HEK293 (cell line): ENCODE measurements around the gene CDK17.
"Not testable (repeated sequence)": the region's sequence is repeated elsewhere in the genome, so short reads cannot be mapped to it uniquely, and the experiment has no call there.

Experiments
- CTCF ChIA-PET: fragments of 350-600 bp; formaldehyde crosslinking; extraction: SDS; loops from one replicate; lab custom pipeline; 2021; ENCODE audit warnings: antibody characterized with exemption; lab: Yijun Ruan, JAX
- POLR2A ChIA-PET: fragments of 300-600 bp; formaldehyde crosslinking; extraction: SDS; loops from one replicate; lab custom pipeline; 2020; ENCODE audit warnings: antibody characterized with exemption, inconsistent platforms; lab: Yijun Ruan, JAX
- H3K27ac ChIP-seq: fragments of 200-500 bp; sonication (Bioruptor generic); 2 replicates; pipeline ENCODE4 v1.5.1; 2014; ENCODE audit warnings: low read depth, low read length, control low read depth, inconsistent platforms; ENCODE audit errors: extremely low read depth
- H3K36me3 ChIP-seq, 2 experiments: fragments of 200-500 bp in 1 of 2; sonication (Bioruptor generic) in 1 of 2; 1 replicate in 1 of 2; 2 replicates in 1 of 2; pipeline ENCODE4 v1.5.1; 2014 to 2017; ENCODE audit warnings: inconsistent platforms in 2 of 2, low read length in 2 of 2; ENCODE audit not compliant: control insufficient read depth in 2 of 2, insufficient read depth in 1 of 2
- H3K4me1 ChIP-seq: fragments of 200-500 bp; sonication (Bioruptor generic); 2 replicates; pipeline ENCODE4 v1.5.1; 2014; ENCODE audit warnings: mild to moderate bottlenecking, low read length, inconsistent platforms; ENCODE audit not compliant: control insufficient read depth, insufficient read depth
- H3K4me3 ChIP-seq: 2 replicates; pipeline ENCODE4 v1.5.1; 2011; ENCODE audit warnings: low read depth, mild to moderate bottlenecking, control low read depth, low read length, moderate library complexity
- H3K9me3 ChIP-seq: fragments of 200-500 bp; sonication (Bioruptor generic); 2 replicates; pipeline ENCODE4 v1.5.1; 2014; ENCODE audit warnings: low read depth, low read length, inconsistent platforms; ENCODE audit not compliant: control insufficient read depth, insufficient read depth
- KLF1 ChIP-seq: fragments of 450-650 bp; formaldehyde crosslinking; IDR thresholded peaks from 2 replicates; pipeline ENCODE4 v1.5.1; 2016; ENCODE audit warnings: missing biosample characterization, missing genetic modification characterization
- PBX3 ChIP-seq: sonication (generic); formaldehyde crosslinking; IDR thresholded peaks from 2 replicates; pipeline ENCODE4 v1.8.1; 2022; ENCODE audit warnings: mild to moderate bottlenecking, moderate library complexity, missing genetic modification reagents
- SETDB1 ChIP-seq: IDR thresholded peaks from one replicate; pipeline ENCODE4 v1.6.1; 2017; ENCODE audit warnings: mild to moderate bottlenecking, low read length, moderate library complexity, mixed read lengths; ENCODE audit not compliant: insufficient read length
- YY1 ChIP-seq: fragments of 450-650 bp; formaldehyde crosslinking; IDR thresholded peaks from 2 replicates; pipeline ENCODE4 v1.5.1; 2018; ENCODE audit warnings: missing biosample characterization, missing genetic modification characterization
- ZBTB49 ChIP-seq: fragments of 450-650 bp; formaldehyde crosslinking; IDR thresholded peaks from 2 replicates; pipeline ENCODE4 v1.5.1; 2016; ENCODE audit warnings: missing biosample characterization, missing genetic modification characterization, low read depth
- ZNF184 ChIP-seq: fragments of 450-650 bp; IDR thresholded peaks from 2 replicates; pipeline ENCODE4 v1.5.1; 2018; ENCODE audit warnings: missing biosample characterization, mild to moderate bottlenecking, missing genetic modification characterization
- ZNF426 ChIP-seq: fragments of 450-650 bp; formaldehyde crosslinking; IDR thresholded peaks from 2 replicates; pipeline ENCODE4 v1.5.1; 2017; ENCODE audit warnings: missing biosample characterization, missing genetic modification characterization, mild to moderate bottlenecking, inconsistent platforms, moderate library complexity
- ZNF555 ChIP-seq: fragments of 450-650 bp; formaldehyde crosslinking; conservative IDR thresholded peaks from 2 replicates; pipeline ENCODE4 v1.5.1; 2017; ENCODE audit warnings: missing biosample characterization, mild to moderate bottlenecking, missing genetic modification characterization, inconsistent platforms
- ZNF558 ChIP-seq: fragments of 450-650 bp; formaldehyde crosslinking; IDR thresholded peaks from 2 replicates; pipeline ENCODE4 v1.5.1; 2016; ENCODE audit warnings: missing biosample characterization, missing genetic modification characterization
- ZNF677 ChIP-seq: fragments of 450-650 bp; IDR thresholded peaks from 2 replicates; pipeline ENCODE4 v1.5.0; 2018; ENCODE audit warnings: missing biosample characterization, mild to moderate bottlenecking, missing genetic modification characterization, moderate library complexity
- ZSCAN16 ChIP-seq: fragments of 450-650 bp; formaldehyde crosslinking; IDR thresholded peaks from 2 replicates; pipeline ENCODE4 v1.5.1; 2016; ENCODE audit warnings: missing biosample characterization, missing genetic modification characterization
- TF ChIP-seq, protein P1 (sequence below): fragments of 450-650 bp; formaldehyde crosslinking; IDR thresholded peaks from 2 replicates; pipeline ENCODE4 v1.5.1; 2016; ENCODE audit warnings: missing biosample characterization, missing genetic modification characterization
- TF ChIP-seq, protein P2 (sequence below): fragments of 450-650 bp; formaldehyde crosslinking; IDR thresholded peaks from 2 replicates; pipeline ENCODE4 v1.5.1; 2016; ENCODE audit warnings: missing biosample characterization, missing genetic modification characterization

CDK17 gene

DNA sequence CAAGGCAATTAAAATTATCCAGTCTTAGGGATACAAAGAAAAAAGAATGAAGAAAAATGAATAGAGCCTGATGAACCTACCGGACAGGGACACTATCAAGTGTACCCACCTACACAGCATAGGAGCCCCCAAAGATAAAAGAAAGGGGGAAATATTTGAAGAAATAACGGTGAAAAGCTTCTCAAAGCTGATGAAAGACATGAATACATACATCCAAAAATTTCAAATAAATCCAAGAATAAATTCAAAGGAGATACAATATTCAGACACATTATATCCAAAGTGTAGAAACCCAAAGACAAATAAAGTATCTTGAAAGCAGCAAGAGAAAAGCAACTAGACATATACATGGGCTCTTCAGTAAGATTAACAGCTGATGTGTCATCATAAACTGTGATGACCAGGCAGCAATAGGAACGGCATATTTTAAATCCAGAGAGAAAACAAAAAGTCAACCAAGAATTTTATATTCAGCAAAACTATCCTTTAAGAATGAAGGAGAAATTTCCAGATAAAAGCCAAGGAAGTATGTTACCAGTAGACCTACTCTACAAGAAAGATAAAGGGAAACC lies 56.0 kb downstream of the CDK17 start:
- no peak for TF ChIP-seq KLF1 (tag by site-specific recombination)
- peak; percentile 86 for TF ChIP-seq SETDB1
- no peak for TF ChIP-seq PBX3 (CRISPR knock-in tag)
- TF ChIP-seq ZNF677 (tag by site-specific recombination) = no peak
- TF ChIP-seq ZBTB49 (tag by site-specific recombination) = no peak
- TF ChIP-seq ZNF558 (tag by site-specific recombination) = peak; percentile 99
- TF ChIP-seq, protein P1, sequence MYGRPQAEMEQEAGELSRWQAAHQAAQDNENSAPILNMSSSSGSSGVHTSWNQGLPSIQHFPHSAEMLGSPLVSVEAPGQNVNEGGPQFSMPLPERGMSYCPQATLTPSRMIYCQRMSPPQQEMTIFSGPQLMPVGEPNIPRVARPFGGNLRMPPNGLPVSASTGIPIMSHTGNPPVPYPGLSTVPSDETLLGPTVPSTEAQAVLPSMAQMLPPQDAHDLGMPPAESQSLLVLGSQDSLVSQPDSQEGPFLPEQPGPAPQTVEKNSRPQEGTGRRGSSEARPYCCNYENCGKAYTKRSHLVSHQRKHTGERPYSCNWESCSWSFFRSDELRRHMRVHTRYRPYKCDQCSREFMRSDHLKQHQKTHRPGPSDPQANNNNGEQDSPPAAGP = no peak
- Histone ChIP-seq H3K4me1 (no peaks in the 10 kb centered on the region), H3K9me3 (no peaks in the 10 kb centered on the region), H3K27ac (no peak overlapping the region), H3K36me3 (peaks cover 0 to 3% of the 10 kb centered on the region in 2 experiments; a peak in 1 of 3 replicates), H3K4me3 (no peak overlapping the region)
- ChIA-PET CTCF (interaction anchor here (0.6 to 0.7 kb wide), 2 partner anchors 9 to 55 kb away, joined by 3 read pairs; no protein-coding TSS in a partner anchor), POLR2A (no interaction called here)

GRCh38 chr12:96343347-96343954 lies 56.8 kb downstream of the CDK17 start:
- Histone ChIP-seq H3K4me3 (no peak overlapping the region), H3K27ac (no peak overlapping the region), H3K36me3 (peaks cover 0 to 3% of the 10 kb centered on the region in 2 experiments; a peak in 1 of 3 replicates)
- CTCF ChIA-PET = interaction anchor here (0.7 kb wide), 2 partner anchors 10 to 169 kb away, joined by 3 read pairs; no protein-coding TSS in a partner anchor
- TF ChIP-seq ZNF426 (tag by site-specific recombination) (no peak), SETDB1 (no peak), ZSCAN16 (no peak), ZNF555 (tag by site-specific recombination) (no peak), YY1 (tag by site-specific recombination) (no peak), ZNF184 (no peak)
- TF ChIP-seq, protein P2, sequence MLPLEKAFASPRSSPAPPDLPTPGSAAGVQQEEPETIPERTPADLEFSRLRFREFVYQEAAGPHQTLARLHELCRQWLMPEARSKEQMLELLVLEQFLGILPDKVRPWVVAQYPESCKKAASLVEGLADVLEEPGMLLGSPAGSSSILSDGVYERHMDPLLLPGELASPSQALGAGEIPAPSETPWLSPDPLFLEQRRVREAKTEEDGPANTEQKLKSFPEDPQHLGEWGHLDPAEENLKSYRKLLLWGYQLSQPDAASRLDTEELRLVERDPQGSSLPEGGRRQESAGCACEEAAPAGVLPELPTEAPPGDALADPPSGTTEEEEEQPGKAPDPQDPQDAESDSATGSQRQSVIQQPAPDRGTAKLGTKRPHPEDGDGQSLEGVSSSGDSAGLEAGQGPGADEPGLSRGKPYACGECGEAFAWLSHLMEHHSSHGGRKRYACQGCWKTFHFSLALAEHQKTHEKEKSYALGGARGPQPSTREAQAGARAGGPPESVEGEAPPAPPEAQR (tag by site-specific recombination) = no peak
- TF ChIP-seq, all 188 proteins: peak for 0
- POLR2A ChIA-PET = no interaction called here
- Histone ChIP-seq H3K9me3 (no peaks in the 10 kb centered on the region), H3K4me1 (no peaks in the 10 kb centered on the region)

- H3K4me3 ChIP-seq, H3K36me3 ChIP-seq, H3K9me3 ChIP-seq, H3K27ac ChIP-seq, POLR2A ChIA-PET, H3K4me1 ChIP-seq: not testable (repeated sequence)
- CTCF ChIA-PET = interaction anchor here (0.7 kb wide), 1 partner anchor 397 kb away, joined by 3 read pairs; the partner anchor contains the start of gene CCDC38
These were observed 60.6 kb downstream of the CDK17 start for GRCh38 chr12:96339666-96340065.
